ENCODE results near the gene PHACTR1. TPM values are rescaled to one million over a fixed set of nuclear protein-coding genes. Genes with fewer than 3 reads are reported as not detected.

Gene PHACTR1
- total RNA-seq, 1 donor from 2014 or later = 8.4 TPM

GRCh38 chr6:12921467-12921866, 204.9 kb downstream of the PHACTR1 start:
- Histone ChIP-seq H3K36me3 (no peaks in the 10 kb centered on the region), H3K27me3 (no peaks in the 10 kb centered on the region), H3K4me3 (no peak overlapping the region), H3K27ac (no peak overlapping the region), H3K4me1 (no peaks in the 10 kb centered on the region), H3K9me3 (no peaks in the 10 kb centered on the region)
- no peak for DNase-seq (ENCODE audit: low spot score in 2 of 2)
- TF ChIP-seq CTCF (IDR thresholded peaks at IDR 0.05) = no peak
- intact Hi-C loops (cut with DNase I) = no loop called here

- Histone ChIP-seq H3K27me3 (no peaks in the 10 kb centered on the region), H3K4me3 (no peak overlapping the region), H3K36me3 (no peaks in the 10 kb centered on the region), H3K27ac (no peak overlapping the region), H3K4me1 (no peaks in the 10 kb centered on the region), H3K9me3 (no peaks in the 10 kb centered on the region)
- no peak for TF ChIP-seq CTCF (IDR thresholded peaks at IDR 0.05)
- intact Hi-C loops (cut with DNase I) = no loop called here
- no peak for DNase-seq (ENCODE audit: low spot score in 2 of 2)
These were observed 207.2 kb downstream of the PHACTR1 start for GRCh38 chr6:12923644-12924235.

- Histone ChIP-seq H3K4me1 (no peaks in the 10 kb centered on the region), H3K27me3 (no peaks in the 10 kb centered on the region), H3K9me3 (no peaks in the 10 kb centered on the region), H3K27ac (no peak overlapping the region), H3K4me3 (no peak overlapping the region), H3K36me3 (no peaks in the 10 kb centered on the region)
- no peak for TF ChIP-seq CTCF (IDR thresholded peaks at IDR 0.05)
- no peak for DNase-seq (ENCODE audit: low spot score in 2 of 2)
- intact Hi-C loops (cut with DNase I) = no loop called here
These were observed 208.3 kb downstream of the PHACTR1 start for GRCh38 chr6:12924911-12925310.

- no peak overlapping the region for H3K4me3 ChIP-seq
- no peak overlapping the region for H3K27ac ChIP-seq
- DNase-seq (ENCODE audit: low spot score in 2 of 2) = no peak
- intact Hi-C loops (cut with DNase I) = no loop called here
- H3K36me3 ChIP-seq = no peaks in the 10 kb centered on the region
- H3K27me3 ChIP-seq = no peaks in the 10 kb centered on the region
- H3K9me3 ChIP-seq = no peaks in the 10 kb centered on the region
- no peaks in the 10 kb centered on the region for H3K4me1 ChIP-seq
- no peak for TF ChIP-seq CTCF (IDR thresholded peaks at IDR 0.05)
These were observed 211.2 kb downstream of the PHACTR1 start for GRCh38 chr6:12927746-12928145.

GRCh38 chr6:12929678-12930077, 213.1 kb downstream of the PHACTR1 start:
- no peaks in the 10 kb centered on the region for H3K36me3 ChIP-seq
- no peaks in the 10 kb centered on the region for H3K27me3 ChIP-seq
- intact Hi-C loops (cut with DNase I) = no loop called here
- H3K4me1 ChIP-seq = no peaks in the 10 kb centered on the region
- no peak for DNase-seq (ENCODE audit: low spot score in 2 of 2)
- TF ChIP-seq CTCF (IDR thresholded peaks at IDR 0.05) = no peak
- H3K4me3 ChIP-seq = no peak overlapping the region
- H3K9me3 ChIP-seq = no peaks in the 10 kb centered on the region
- H3K27ac ChIP-seq = no peak overlapping the region

GRCh38 chr6:12931639-12932038, 215.1 kb downstream of the PHACTR1 start:
- no peak for TF ChIP-seq CTCF (IDR thresholded peaks at IDR 0.05)

More at GRCh38 chr6:12931639-12932038, 215.1 kb downstream of the PHACTR1 start:
- no peak for DNase-seq (ENCODE audit: low spot score in 2 of 2)
- intact Hi-C loops (cut with DNase I) = no loop called here
- Histone ChIP-seq H3K9me3 (no peaks in the 10 kb centered on the region), H3K27me3 (no peaks in the 10 kb centered on the region), H3K27ac (no peak overlapping the region), H3K36me3 (no peaks in the 10 kb centered on the region), H3K4me1 (no peaks in the 10 kb centered on the region), H3K4me3 (no peak overlapping the region)

Data from ascending aorta (tissue), 2 donors.